Keratinocyte (primary cell): ENCODE results near the gene ICA1L.

Source experiments
- CTCF ChIP-seq, 3 experiments: IDR thresholded peaks in 1 of 3; conservative IDR thresholded peaks in 1 of 3; optimal IDR thresholded peaks in 1 of 3; 2 replicates in 2 of 3; 3 replicates in 1 of 3; pipeline versions ENCODE3 to v1.5.1; 2011; ENCODE audit warnings: low read length in 3 of 3, mild to moderate bottlenecking in 3 of 3, moderate library complexity in 2 of 3, control low read depth in 1 of 3, inconsistent platforms in 1 of 3; ENCODE audit not compliant: insufficient read depth in 2 of 3; ENCODE audit errors: extremely low read depth in 1 of 3
- EZH2 ChIP-seq: IDR thresholded peaks from one replicate; pipeline ENCODE4 v1.6.1; 2012; ENCODE audit warnings: inconsistent platforms, mild to moderate bottlenecking, low read length, moderate library complexity

- TF ChIP-seq CTCF (optimal IDR thresholded peaks at IDR 0.05 in 1 of 3, IDR thresholded peaks at IDR 0.05 in 1 of 3, conservative IDR thresholded peaks at IDR 0.05 in 1 of 3; ENCODE audit: extremely low read depth in 1 of 3, insufficient read depth in 2 of 3, low read length in 3 of 3) (no peak), EZH2 (no peak)
Measured at GRCh38 chr2:202754936-202755335, 116.6 kb downstream of the ICA1L start.
